K562 (cell line): ENCODE data around the gene PPOX. TPM values are rescaled to one million over a fixed set of nuclear protein-coding genes. Genes with fewer than 3 reads are reported as not detected.

ENCODE experiments used
- ADNP ChIP-seq: fragments of 200-800 bp; sonication (Bioruptor generic); IDR thresholded peaks from 2 replicates; pipeline ENCODE4 v1.6.1; 2016; ENCODE audit warnings: missing genetic modification characterization, missing compliant biosample characterization
- CBFA2T2 ChIP-seq: fragments of 450-650 bp; conservative IDR thresholded peaks from 2 replicates; pipeline ENCODE4 v1.6.1; 2017; ENCODE audit warnings: mild to moderate bottlenecking
- EWSR1 ChIP-seq: fragments of 450-650 bp; IDR thresholded peaks from 2 replicates; pipeline ENCODE4 v1.6.1; 2018; ENCODE audit warnings: borderline replicate concordance, mild to moderate bottlenecking, low read depth, moderate library complexity; ENCODE audit not compliant: partially characterized antibody
- HDAC6 ChIP-seq: IDR thresholded peaks from 2 replicates; pipeline ENCODE4 v1.6.1; 2012; ENCODE audit warnings: low read depth, mild to moderate bottlenecking, control low read depth, inconsistent platforms, low read length, moderate library complexity
- JUN ChIP-seq, 2 experiments: sonication (generic) in 1 of 2; formaldehyde crosslinking in 1 of 2; IDR thresholded peaks; 2 replicates each; pipeline versions ENCODE4 v1.6.1 to v1.8.0; 2012 to 2022; ENCODE audit warnings: borderline replicate concordance in 2 of 2, mild to moderate bottlenecking in 2 of 2, improper control_type of control experiment in 1 of 2, low read depth in 1 of 2, low read length in 1 of 2, missing genetic modification reagents in 1 of 2
- MEF2D ChIP-seq: conservative IDR thresholded peaks from 2 replicates; pipeline ENCODE4 v1.6.1; 2016; ENCODE audit warnings: low read depth, missing genetic modification characterization, missing compliant biosample characterization
- OTX1 ChIP-seq: fragments of 450-650 bp; formaldehyde crosslinking; IDR thresholded peaks from 2 replicates; pipeline ENCODE4 v1.4.0; 2022; ENCODE audit warnings: mild to moderate bottlenecking
- REST ChIP-seq, 2 experiments: fragments of 450-650 bp; formaldehyde crosslinking in 1 of 2; IDR thresholded peaks; 2 replicates each; pipeline versions ENCODE4 v1.4.0 to v1.6.1; 2014 to 2020; ENCODE audit warnings: mild to moderate bottlenecking in 2 of 2, borderline replicate concordance in 1 of 2, low read depth in 1 of 2
- SAP30 ChIP-seq: fragments of 200-600 bp; sonication (generic); IDR thresholded peaks from 2 replicates; pipeline ENCODE4 v1.6.1; 2012; ENCODE audit warnings: borderline replicate concordance, low read depth, mild to moderate bottlenecking, moderate library complexity, low read length, control low read depth, inconsistent platforms; ENCODE audit not compliant: insufficient read depth, poor library complexity, severe bottlenecking
- TCF7 ChIP-seq: sonication (generic); IDR thresholded peaks from 2 replicates; pipeline ENCODE4 v1.6.1; 2016; ENCODE audit warnings: antibody characterized with exemption, borderline replicate concordance
- TOE1 ChIP-seq, 2 experiments: fragments of 450-650 bp in 1 of 2; sonication (generic) in 1 of 2; formaldehyde crosslinking in 1 of 2; IDR thresholded peaks; 2 replicates each; pipeline versions ENCODE4 v1.7.1 to v1.8.0; 2016 to 2022; ENCODE audit warnings: borderline replicate concordance in 2 of 2, mild to moderate bottlenecking in 2 of 2, antibody characterized with exemption in 1 of 2, inconsistent platforms in 1 of 2, low read depth in 1 of 2, missing genetic modification reagents in 1 of 2, moderate library complexity in 1 of 2
- ZFP91 ChIP-seq: sonication (generic); formaldehyde crosslinking; IDR thresholded peaks from 2 replicates; pipeline ENCODE4 v1.8.0; 2022; ENCODE audit warnings: mild to moderate bottlenecking, missing genetic modification reagents
- ZNF197 ChIP-seq: fragments of 200-800 bp; sonication (Bioruptor generic); IDR thresholded peaks from 2 replicates; pipeline ENCODE4 v1.6.1; 2016; ENCODE audit warnings: low read depth, missing genetic modification characterization, missing compliant biosample characterization
- ZNF584 ChIP-seq: fragments of 200-800 bp; sonication (Bioruptor generic); IDR thresholded peaks from 2 replicates; pipeline ENCODE4 v1.6.1; 2016; ENCODE audit warnings: low read depth, mild to moderate bottlenecking, missing genetic modification characterization, missing compliant biosample characterization
- ZNF707 ChIP-seq: fragments of 250-450 bp; sonication (Bioruptor Pico); conservative IDR thresholded peaks from 2 replicates; pipeline ENCODE4 v1.8.0; 2022; ENCODE audit warnings: inconsistent platforms, mild to moderate bottlenecking, moderate library complexity
- ZNF76 ChIP-seq: fragments of 250-450 bp; sonication (Bioruptor Pico); IDR thresholded peaks from 2 replicates; pipeline ENCODE4 v1.4.0; 2020; ENCODE audit warnings: mild to moderate bottlenecking, moderate library complexity, borderline replicate concordance
- polyA plus RNA-seq, 8 experiments: library from polyadenylated mRNA; depleted of rRNA in 4 of 8; stranded (reverse) in 5 of 8; unstranded in 3 of 8; fragments of >200 nt; fragmentation: Nextera tagmentation in 2 of 8; fragmentation: Illumina TruSeq in 1 of 8; extraction: Ambion mirVana in 2 of 8; extraction: Trizol in 1 of 8; gene quantifications; 2 replicates each; pipeline versions ENCODE4 v1.2.1 to v1.2.3, GENCODE V29; 2011 to 2014; ENCODE audit warnings: inconsistent platforms in 1 of 8, missing spikeins in 1 of 8
- total RNA-seq, 7 experiments: library from RNA; depleted of rRNA in 6 of 7; stranded (reverse); fragments of >200 nt in 6 of 7; fragmentation: Illumina TruSeq in 2 of 7; extraction: Trizol in 2 of 7; gene quantifications; 2 replicates each; pipeline versions ENCODE4 v1.2.1 to v1.2.3, GENCODE V29; 2011 to 2021; ENCODE audit warnings: low replicate concordance in 1 of 7

PPOX gene
- total and polyA plus RNA-seq, 9 of the 15 experiments (the other 6 are each of a cell fraction or from before 2014, with no cell fraction given): 17.0 to 57.1 (median 38.9) TPM

GRCh38 chr1:161153682-161154337 is 12.4 kb upstream of the PPOX start, which contains the start of gene UFC1 (continued):
- TF ChIP-seq REST (IDR thresholded peaks at IDR 0.05; ENCODE audit: borderline replicate concordance): no peak
- no peak for TF ChIP-seq REST (CRISPR knock-in tag; IDR thresholded peaks at IDR 0.05; ENCODE audit: low read depth)
- no peak for TF ChIP-seq JUN (IDR thresholded peaks at IDR 0.05; ENCODE audit: borderline replicate concordance, low read depth, low read length)
- peak; percentile 76; the same call in 1 of the 2 replicates for TF ChIP-seq JUN (CRISPR knock-in tag; IDR thresholded peaks at IDR 0.05; ENCODE audit: borderline replicate concordance)
- peak; percentile 68; the same call in 1 of the 2 replicates for TF ChIP-seq TOE1 (IDR thresholded peaks at IDR 0.05; ENCODE audit: borderline replicate concordance)
- no peak for TF ChIP-seq TOE1 (CRISPR knock-in tag; IDR thresholded peaks at IDR 0.05; ENCODE audit: borderline replicate concordance, low read depth)
- TF ChIP-seq ZFP91 (CRISPR knock-in tag): no peak
- peak; percentile 54; the same call in 1 of the 2 replicates for TF ChIP-seq MEF2D
- TF ChIP-seq TCF7: no peak
- TF ChIP-seq HDAC6: no peak
- peak; percentile 68; the same call in 1 of the 2 replicates for TF ChIP-seq ZNF197
- no peak; the same call in 1 of the 2 replicates for TF ChIP-seq ZNF584
- peak; percentile 72; the same call in 1 of the 2 replicates for TF ChIP-seq OTX1
- TF ChIP-seq ADNP (tag): no peak
- TF ChIP-seq CBFA2T2: no peak
- no peak for TF ChIP-seq ZNF707 (CRISPR knock-in tag)
- no peak for TF ChIP-seq EWSR1
- no peak for TF ChIP-seq ZNF76 (CRISPR knock-in tag)
- peak; percentile 70 for TF ChIP-seq SAP30
